ENCODE results near the gene TEX19. TPM values are rescaled to one million over a fixed set of nuclear protein-coding genes. Genes with fewer than 3 reads are reported as not detected.
"Not testable (repeated sequence)": the region's sequence is repeated elsewhere in the genome, so short reads cannot be mapped to it uniquely, and the experiment has no call there.

The TEX19 gene
- polyA plus RNA-seq, 1 donor: not detected

DNA sequence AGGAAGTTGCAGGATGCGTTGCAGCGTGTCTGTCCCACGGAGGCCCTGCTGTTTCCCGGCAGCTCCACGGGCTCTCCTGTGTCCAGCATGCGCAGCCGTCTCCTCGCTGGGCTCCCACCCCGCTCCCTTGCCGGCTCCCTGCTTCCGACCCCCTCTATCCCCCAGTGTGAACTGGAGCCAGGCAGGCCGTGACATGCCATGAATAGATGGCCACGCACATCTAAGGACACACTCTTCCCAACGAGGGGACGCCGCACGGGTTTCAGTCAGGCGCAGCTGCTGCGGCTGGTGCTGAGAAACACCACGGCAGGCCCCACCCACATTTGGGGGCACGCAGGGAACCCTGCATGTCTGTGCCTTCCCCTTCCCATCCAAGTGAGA, 49.9 kb downstream of the TEX19 start:
- DNase-seq (ENCODE audit: low read depth): no peak

DNA sequence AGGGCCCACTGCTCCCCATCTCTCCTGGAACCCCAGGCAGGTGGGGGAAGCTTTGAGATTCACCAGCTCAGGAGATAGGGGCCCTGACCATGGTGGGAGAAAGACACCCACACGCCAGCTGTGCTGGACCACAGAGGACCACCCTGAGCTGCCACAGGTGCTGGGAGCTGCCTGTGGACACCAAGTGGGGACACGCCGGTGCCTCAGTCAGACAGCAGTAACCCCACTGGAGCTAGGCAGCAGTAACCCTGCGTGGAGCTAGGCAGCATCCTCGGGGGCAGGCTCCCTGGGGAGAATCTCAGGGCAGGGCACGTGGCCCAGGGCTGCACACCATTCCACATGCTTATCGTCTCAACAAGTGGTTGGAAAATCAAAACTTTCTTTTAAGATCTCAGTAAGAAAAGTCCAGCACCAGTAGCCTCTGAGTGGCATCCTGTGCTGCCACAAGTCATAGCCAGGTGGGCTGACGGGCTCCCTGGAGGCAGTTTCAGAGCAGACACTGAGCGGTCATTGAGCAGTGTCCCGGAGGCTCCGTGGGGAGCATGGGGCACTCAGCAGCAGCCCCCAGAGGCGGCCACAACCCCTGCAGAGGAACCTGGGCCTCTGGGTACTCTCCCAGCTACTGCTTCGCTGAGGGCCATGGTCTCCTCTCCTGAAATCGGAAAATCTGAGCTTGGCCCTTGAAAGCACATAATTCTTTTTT, 51.1 kb downstream of the TEX19 start:
- no peak for DNase-seq (ENCODE audit: low read depth)

DNA sequence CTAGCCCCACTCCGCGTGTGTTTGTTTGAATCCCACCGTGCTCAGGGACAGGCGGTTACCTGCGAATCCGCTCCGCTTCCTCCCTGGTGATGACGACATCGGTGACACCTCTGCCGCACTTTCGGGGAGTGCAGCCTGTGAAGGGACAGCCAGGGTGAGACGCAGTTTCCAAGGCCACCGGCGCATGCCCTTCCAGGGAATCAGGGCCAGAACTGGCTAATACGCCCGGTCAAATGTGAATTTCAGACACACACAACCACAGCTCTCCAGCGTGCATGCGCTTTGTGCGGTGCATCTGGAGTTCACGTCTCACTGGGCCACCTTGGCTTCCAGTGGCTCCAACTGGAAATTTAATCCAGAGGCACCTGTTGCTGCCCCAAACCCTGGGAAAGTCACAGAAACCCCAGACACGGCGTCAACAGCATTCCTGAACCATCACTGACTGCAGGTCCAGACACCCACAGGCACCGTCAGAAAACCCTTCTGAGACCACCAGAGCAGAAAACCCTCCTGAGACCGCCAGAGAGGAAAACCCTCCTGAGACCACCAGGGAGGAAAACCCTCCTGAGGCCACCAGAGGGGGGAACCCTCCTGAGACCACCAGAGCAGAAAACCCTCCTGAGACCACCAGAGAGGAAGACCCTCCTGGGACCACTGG, 52.5 kb downstream of the TEX19 start:
- DNase-seq (ENCODE audit: low read depth): no peak

DNA sequence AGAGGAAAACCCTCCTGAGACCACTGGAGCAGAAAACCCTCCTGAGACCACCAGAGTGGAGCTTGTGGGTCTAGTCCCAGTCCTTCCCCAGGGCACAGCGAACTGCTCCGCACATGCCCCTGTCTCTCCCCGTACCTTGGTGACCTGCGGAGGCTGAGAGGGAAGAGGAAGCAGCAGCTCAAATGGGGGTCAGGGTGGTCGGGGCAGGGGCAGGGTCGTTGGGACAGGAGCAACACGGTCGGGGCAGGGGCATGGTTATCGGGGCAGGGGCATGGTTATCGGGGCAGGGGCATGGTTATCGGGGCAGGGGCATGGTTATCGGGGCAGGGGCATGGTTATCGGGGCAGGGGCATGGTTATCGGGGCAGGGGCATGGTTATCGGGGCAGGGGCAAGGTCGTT, 53.0 kb downstream of the TEX19 start:
- DNase-seq (ENCODE audit: low read depth): not testable (repeated sequence)

DNA sequence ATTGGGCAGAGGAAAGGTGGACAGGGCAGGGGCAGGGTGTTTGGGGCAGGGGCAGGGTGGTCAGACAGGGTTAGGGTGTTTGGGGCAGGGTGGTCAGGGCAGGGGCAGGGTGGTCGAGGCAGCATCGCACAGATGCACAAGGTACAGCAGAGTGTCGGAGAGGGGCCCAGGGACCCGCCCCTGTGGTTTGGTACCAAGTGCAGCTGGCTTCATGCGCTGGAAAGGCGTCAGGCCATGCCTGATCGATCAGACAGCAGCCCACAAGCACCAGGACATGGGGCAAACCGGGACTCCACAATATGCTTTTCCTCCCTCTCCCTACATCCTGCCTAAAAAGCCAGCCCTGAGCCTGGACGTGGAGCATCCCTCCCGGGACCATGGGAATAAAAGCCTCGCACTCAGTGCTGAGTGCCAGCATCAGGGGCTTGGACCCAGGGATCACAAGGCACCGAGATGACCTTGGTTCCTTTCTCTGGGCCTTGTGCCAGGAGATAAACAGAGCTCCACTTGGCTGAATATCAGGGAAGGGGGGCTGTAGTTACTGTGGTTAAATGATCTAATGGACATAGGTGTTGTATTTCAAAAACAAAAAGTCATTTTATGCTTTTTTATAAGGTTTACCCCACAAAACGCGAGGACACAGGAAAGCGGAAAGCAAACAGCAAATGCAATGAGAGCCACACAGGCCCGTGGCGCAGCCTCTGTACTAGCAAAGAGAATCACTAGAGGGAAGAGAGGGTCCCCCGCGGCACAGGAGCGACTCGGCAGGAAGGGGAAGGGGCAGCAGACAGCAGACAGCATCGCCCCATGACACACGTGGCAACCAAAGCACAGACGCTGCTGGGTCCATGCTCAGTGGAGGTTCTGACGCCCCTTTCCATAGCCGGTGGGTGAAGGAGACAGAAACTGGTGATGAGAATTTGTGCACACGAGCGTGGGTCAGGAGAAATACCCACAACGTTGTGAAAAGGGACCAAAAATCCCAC, 53.8 kb downstream of the TEX19 start:
- no peak for DNase-seq (ENCODE audit: low read depth)

Other genes starting within 250 kb of the TEX19 start
- 31.7 TPM for gene CCDC57, start 146.4 kb upstream of the TEX19 start, polyA plus RNA-seq (ENCODE audit: insufficient read length)
- 29.7 TPM for gene SLC16A3, start 130.2 kb upstream of the TEX19 start, polyA plus RNA-seq (ENCODE audit: insufficient read length)
- gene CSNK1D, start 85.5 kb upstream of the TEX19 start, polyA plus RNA-seq (ENCODE audit: insufficient read length): 63.5 TPM
- 0.43 TPM for gene CD7, start 41.6 kb upstream of the TEX19 start, polyA plus RNA-seq (ENCODE audit: insufficient read length)
- gene SECTM1, start 25.5 kb upstream of the TEX19 start, polyA plus RNA-seq (ENCODE audit: insufficient read length): 3.3 TPM
- 5.8 TPM for gene UTS2R, start 12.5 kb downstream of the TEX19 start, polyA plus RNA-seq (ENCODE audit: insufficient read length)
- gene HEXD, start 59.1 kb downstream of the TEX19 start, polyA plus RNA-seq (ENCODE audit: insufficient read length): 19.6 TPM
- gene OGFOD3, start 59.3 kb downstream of the TEX19 start, polyA plus RNA-seq (ENCODE audit: insufficient read length): 17.9 TPM
- gene CYBC1, start 91.5 kb downstream of the TEX19 start, polyA plus RNA-seq (ENCODE audit: insufficient read length): 25.2 TPM
- gene NARF, start 99.5 kb downstream of the TEX19 start, polyA plus RNA-seq (ENCODE audit: insufficient read length): 60.0 TPM
- 37.9 TPM for gene FOXK2, start 160.5 kb downstream of the TEX19 start, polyA plus RNA-seq (ENCODE audit: insufficient read length)